PC-9 (cell line): ENCODE measurements around the gene ZDHHC8. TPM values are rescaled to one million over a fixed set of nuclear protein-coding genes. Genes with fewer than 3 reads are reported as not detected.

Experiments used
- BruUV-seq: library from RNA; stranded (reverse); fragments of 400-500 nt; replicated peaks from 2 replicates; lab custom pipeline; 2021; lab: Mats Ljungman, UMichigan
- CTCF ChIA-PET: fragments of 300-600 bp; sonication (Branson Sonifier 250); formaldehyde crosslinking; loops from one replicate; lab custom pipeline; 2022; ENCODE audit warnings: antibody characterized with exemption; lab: Charles Lee
- POLR2A ChIA-PET: fragments of 300-600 bp; sonication (Branson Sonifier 250); formaldehyde crosslinking; loops from one replicate; lab custom pipeline; 2022; ENCODE audit warnings: antibody characterized with exemption; ENCODE audit not compliant: unreplicated experiment; lab: Charles Lee
- DNase-seq, 2 experiments: peaks; one replicate each; pipeline versions ENCODE4 v3.0.0 to v3.0.0-alpha.2; 2015 to 2022; ENCODE audit warnings: mixed read lengths in 1 of 2
- H2AFZ ChIP-seq: fragments of 200-600 bp; sonication (generic); 2 replicates; pipeline ENCODE4 v1.8.1; 2017; ENCODE audit warnings: antibody characterized with exemption
- H3F3A ChIP-seq: fragments of 200-600 bp; sonication (generic); 2 replicates; pipeline ENCODE4 v1.8.1; 2017; ENCODE audit warnings: antibody characterized with exemption, mild to moderate bottlenecking, low read depth; ENCODE audit not compliant: insufficient read depth
- H3K27ac ChIP-seq: fragments of 200-600 bp; sonication (generic); 2 replicates; pipeline ENCODE4 v1.6.1; 2016; ENCODE audit warnings: mixed run types
- H3K27me3 ChIP-seq: fragments of 200-600 bp; sonication (generic); 2 replicates; pipeline ENCODE4 v1.6.1; 2016; ENCODE audit warnings: low read depth, mixed run types; ENCODE audit not compliant: insufficient read depth
- H3K36me3 ChIP-seq: fragments of 200-600 bp; sonication (generic); 2 replicates; pipeline ENCODE4 v1.6.1; 2016; ENCODE audit warnings: low read depth, mixed run types
- H3K4me1 ChIP-seq: fragments of 200-600 bp; sonication (generic); replicated peaks from 2 replicates; pipeline ENCODE4 v1.6.1; 2016; ENCODE audit warnings: mixed run types; ENCODE audit not compliant: insufficient read depth
- H3K4me2 ChIP-seq: fragments of 200-600 bp; sonication (generic); 2 replicates; pipeline ENCODE4 v1.6.1; 2017; ENCODE audit warnings: mixed run types
- H3K4me3 ChIP-seq: fragments of 200-600 bp; sonication (generic); 2 replicates; pipeline ENCODE4 v1.6.1; 2016; ENCODE audit warnings: mixed run types
- H3K79me2 ChIP-seq: fragments of 200-600 bp; sonication (generic); 2 replicates; pipeline ENCODE4 v1.6.1; 2017; ENCODE audit warnings: low read depth, mixed run types
- H3K9me2 ChIP-seq: fragments of 200-600 bp; sonication (generic); 2 replicates; pipeline ENCODE4 v1.8.1; 2017; ENCODE audit warnings: mild to moderate bottlenecking; ENCODE audit not compliant: insufficient read depth
- H3K9me3 ChIP-seq: fragments of 200-600 bp; sonication (generic); 2 replicates; pipeline ENCODE4 v1.8.1; 2016; ENCODE audit warnings: low read depth; ENCODE audit not compliant: insufficient read depth
- H4K20me1 ChIP-seq: fragments of 200-600 bp; sonication (generic); 2 replicates; pipeline ENCODE4 v1.8.1; 2017; ENCODE audit not compliant: insufficient read depth
- CTCF ChIP-seq: fragments of 200-600 bp; sonication (generic); conservative IDR thresholded peaks from 2 replicates; pipeline ENCODE4 v1.6.1; 2017; ENCODE audit warnings: mixed run types, antibody characterized with exemption, mild to moderate bottlenecking, moderate library complexity
- EZH2 ChIP-seq: fragments of 200-600 bp; sonication (generic); IDR thresholded peaks from 2 replicates; pipeline ENCODE4 v1.8.0; 2017; ENCODE audit warnings: antibody characterized with exemption, low read depth
- intact Hi-C: fragments of 100-400 bp; cut with micrococcal nuclease; formaldehyde crosslinking; loops from one replicate; pipeline ENCODE4 v1.10.0; 2022; ENCODE audit not compliant: unreplicated experiment
- total RNA-seq: library from RNA; stranded (reverse); gene quantifications from 2 replicates; pipeline ENCODE4 v1.2.3, GENCODE V29; 2021

ZDHHC8 gene
- total RNA-seq, 1 experiment from 2014 or later, result 34.4 TPM

GRCh38 chr22:20132686-20133246 lies 1.2 kb downstream of the ZDHHC8 start:
- ChIA-PET CTCF (no interaction called here), POLR2A (no interaction called here)
- no peak for DNase-seq
- Histone ChIP-seq H3K36me3 (no peaks in the 10 kb centered on the region), H3K27ac (no peak overlapping the region), H3K9me3 (no peaks in the 10 kb centered on the region), H3K4me1 (no peaks in the 10 kb centered on the region; the same call in 1 of the 2 replicates), H3K27me3 (no peaks in the 10 kb centered on the region), H3K9me2 (no peaks in the 10 kb centered on the region), H2AFZ (no peak overlapping the region), H3K4me2 (peak overlapping the region; percentile 75), H4K20me1 (peaks cover 7% of the 10 kb centered on the region; the same call in 1 of the 2 replicates), H3F3A (peaks cover 8% of the 10 kb centered on the region; the same call in 1 of the 2 replicates), H3K4me3 (peak overlapping the region; percentile 58), H3K79me2 (no peaks in the 10 kb centered on the region)
- BruUV-seq, result no TSS peak
- intact Hi-C loops, result no loop called here
- no peak for TF ChIP-seq EZH2
- TF ChIP-seq CTCF, result no peak

GRCh38 chr22:20133930-20134549 lies 2.4 kb downstream of the ZDHHC8 start:
- H3K36me3 ChIP-seq, result no peaks in the 10 kb centered on the region
- H2AFZ ChIP-seq, result no peak overlapping the region
- DNase-seq, result no peak
- no peaks in the 10 kb centered on the region; the same call in 1 of the 2 replicates for H3K4me1 ChIP-seq
- POLR2A ChIA-PET, result no interaction called here
- no peaks in the 10 kb centered on the region for H3K9me3 ChIP-seq
- no peak overlapping the region for H3K4me2 ChIP-seq
- CTCF ChIA-PET, result no interaction called here
- peaks cover 8% of the 10 kb centered on the region; the same call in 1 of the 2 replicates for H3F3A ChIP-seq
- H3K9me2 ChIP-seq, result no peaks in the 10 kb centered on the region
- H3K27ac ChIP-seq, result no peak overlapping the region
- H3K4me3 ChIP-seq, result no peak overlapping the region
- intact Hi-C loops, result no loop called here
- H4K20me1 ChIP-seq, result peaks cover 7% of the 10 kb centered on the region; the same call in 1 of the 2 replicates
- no TSS peak for BruUV-seq
- no peaks in the 10 kb centered on the region for H3K79me2 ChIP-seq
- H3K27me3 ChIP-seq, result no peaks in the 10 kb centered on the region
- TF ChIP-seq EZH2 (no peak), CTCF (no peak)

GRCh38 chr22:20135265-20135664 lies 3.7 kb downstream of the ZDHHC8 start:
- no TSS peak for BruUV-seq
- no peaks in the 10 kb centered on the region for H3K27me3 ChIP-seq

More at GRCh38 chr22:20135265-20135664, 3.7 kb downstream of the ZDHHC8 start:
- Histone ChIP-seq H4K20me1 (peaks cover 7% of the 10 kb centered on the region; the same call in 1 of the 2 replicates), H3K27ac (no peak overlapping the region), H3K4me1 (no peaks in the 10 kb centered on the region; the same call in 1 of the 2 replicates), H3F3A (peaks cover 5% of the 10 kb centered on the region; the same call in 1 of the 2 replicates), H3K9me2 (no peaks in the 10 kb centered on the region), H3K79me2 (no peaks in the 10 kb centered on the region), H3K9me3 (no peaks in the 10 kb centered on the region), H3K4me3 (no peak overlapping the region), H2AFZ (no peak overlapping the region), H3K4me2 (no peak overlapping the region), H3K36me3 (no peaks in the 10 kb centered on the region)
- no peak for DNase-seq
- ChIA-PET CTCF (no interaction called here), POLR2A (no interaction called here)
- TF ChIP-seq EZH2 (no peak), CTCF (no peak)
- intact Hi-C loops, result no loop called here
